ENCODE data around the gene CHKA. TPM values are rescaled to one million over a fixed set of nuclear protein-coding genes. Genes with fewer than 3 reads are reported as not detected.

The CHKA gene
- total and polyA plus RNA-seq, 2 of the 8 experiments (the other 6 are each of a cell fraction or from before 2014, with no cell fraction given) = 61.2 to 86.6 TPM

DNA sequence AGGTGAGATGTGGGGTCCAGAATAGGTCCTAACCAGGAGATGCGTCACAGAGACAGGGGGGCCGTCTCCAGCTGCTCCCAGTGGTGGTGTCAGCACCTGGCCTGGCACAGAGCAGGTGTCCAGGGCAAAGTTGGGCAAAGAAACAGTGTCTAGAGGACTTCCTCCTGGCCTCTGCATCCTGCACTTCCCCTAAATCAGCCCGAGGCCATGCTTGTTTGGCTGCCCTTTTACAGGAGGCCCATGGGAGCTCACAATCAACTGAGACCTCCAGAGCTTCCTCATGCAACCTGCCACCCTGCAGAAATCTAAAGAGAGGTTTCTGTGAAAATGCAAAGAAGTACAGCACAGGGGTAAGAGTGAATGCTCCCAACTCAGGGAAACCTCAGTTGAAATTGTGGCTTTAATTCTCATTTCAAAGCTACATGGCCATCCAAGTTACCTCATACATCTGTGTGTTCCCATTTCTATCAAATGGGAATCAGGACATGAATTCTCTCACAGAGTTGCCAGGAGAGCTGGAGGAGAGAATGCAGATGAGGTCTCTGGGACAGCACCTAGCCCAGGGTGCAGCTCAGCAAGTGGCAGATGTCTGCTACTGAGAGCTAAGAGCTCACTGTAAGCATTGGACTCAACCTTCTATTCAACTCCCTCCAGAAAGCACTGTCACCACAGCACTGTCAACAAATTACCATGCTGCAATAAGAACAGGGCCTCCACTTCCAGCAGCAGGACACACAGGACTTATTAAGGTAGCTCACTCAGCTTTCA is 49.7 kb downstream of the CHKA start:
- no peak overlapping the region for H4K5ac ChIP-seq (ENCODE audit: insufficient read length, low read depth, low read length)
- no peak overlapping the region for H3K14ac ChIP-seq (ENCODE audit: insufficient read length)
- ChIA-PET POLR2A (ENCODE audit: partially characterized antibody) (interaction anchor here (0.6 to 3.1 kb wide), 8 partner anchors 10 to 87 kb away, joined by 3 to 12 read pairs (median 3); no protein-coding TSS in a partner anchor), CTCF (ENCODE audit: partially characterized antibody) (interaction anchor here (0.9 to 1.2 kb wide), 4 partner anchors 30 to 139 kb away, joined by 3 read pairs; no protein-coding TSS in a partner anchor)
- H3K56ac ChIP-seq (replicated peaks; ENCODE audit: insufficient read length, low read depth, low read length) = no peak overlapping the region
- FAIRE-seq = no peak
- H3K4me2 ChIP-seq (ENCODE audit: insufficient read depth in 1 of 2, low read depth in 2 of 2, low read length in 2 of 2) = no peak overlapping the region
- no peak overlapping the region for H4K8ac ChIP-seq (ENCODE audit: extremely low read depth, insufficient read depth, low read length)
- no peaks in the 10 kb centered on the region for H3K23me2 ChIP-seq (ENCODE audit: low read depth, low read length)
- no peak overlapping the region for H3K18ac ChIP-seq (ENCODE audit: extremely low read depth, low read length)
- H3K9ac ChIP-seq (replicated peaks in 1 of 4; ENCODE audit: extremely low read depth in 1 of 4, low read depth in 3 of 4, low read length in 3 of 4) = no peak overlapping the region
- no peak overlapping the region for H3K4ac ChIP-seq (replicated peaks; ENCODE audit: insufficient read length, low read depth, low read length)
- H3K27ac ChIP-seq (ENCODE audit: low read depth, low read length) = no peak overlapping the region
- no peak overlapping the region for H4K91ac ChIP-seq (replicated peaks; ENCODE audit: insufficient read length, low read length)
- H2BK5ac ChIP-seq (ENCODE audit: low read depth, low read length) = no peak overlapping the region
- no peak overlapping the region for H2BK20ac ChIP-seq (ENCODE audit: low read length)
- peaks cover 26 to 85% (median 67%) of the 10 kb centered on the region in 4 experiments for H3K36me3 ChIP-seq (ENCODE audit: control insufficient read depth in 2 of 4, insufficient read depth in 4 of 4, low read length in 3 of 4)
- no peak overlapping the region for H2BK15ac ChIP-seq (ENCODE audit: low read length)
- no peak overlapping the region for H2BK120ac ChIP-seq (replicated peaks; ENCODE audit: low read depth, low read length)
- H3K27me3 ChIP-seq (replicated peaks in 1 of 4; ENCODE audit: control insufficient read depth in 3 of 4, extremely low read depth in 1 of 4, insufficient read depth in 3 of 4, low read length in 3 of 4) = no peaks in the 10 kb centered on the region
- H2AFZ ChIP-seq (ENCODE audit: low read length) = no peak overlapping the region
- no peak overlapping the region for H2BK12ac ChIP-seq (ENCODE audit: low read depth, low read length)
- H4K20me1 ChIP-seq (replicated peaks in 1 of 2; ENCODE audit: control insufficient read depth in 1 of 2, insufficient read depth in 2 of 2, low read length in 2 of 2) = peaks cover 4 to 9% of the 10 kb centered on the region in 2 experiments
- no peaks in the 10 kb centered on the region for H3K9me3 ChIP-seq (ENCODE audit: insufficient read depth in 2 of 2, low read depth in 1 of 2, low read length in 1 of 2)
- DNase-seq (ENCODE audit: low read depth in 1 of 2, low spot score in 2 of 2) = no peak
- no peak overlapping the region for H2AK5ac ChIP-seq (ENCODE audit: low read depth, low read length)
- peaks cover 0 to 11% of the 10 kb centered on the region in 2 experiments; a peak in 2 of 4 replicates for H3K79me2 ChIP-seq (ENCODE audit: control insufficient read depth in 1 of 2, insufficient read depth in 2 of 2, low read length in 2 of 2)
- 91% methylated on average over 3 of the region's 3 CpGs; no CpG with 5 or more reads in 1 of the 2 experiments for whole genome bisulfite sequencing, 2 experiments (ENCODE audit: extremely low coverage in 1 of 2, insufficient coverage in 1 of 2, insufficient read length in 1 of 2, insufficient replicate concordance in 2 of 2, low coverage in 1 of 2, low lambda C conversion rate in 2 of 2, missing lambda C conversion rate in 1 of 2)
- H3K23ac ChIP-seq (ENCODE audit: insufficient read length) = no peak overlapping the region
- H3K4me1 ChIP-seq (replicated peaks in 1 of 4; ENCODE audit: control insufficient read depth in 3 of 4, insufficient read depth in 4 of 4, low read length in 3 of 4) = no peaks in the 10 kb centered on the region
- H3K4me3 ChIP-seq (ENCODE audit: extremely low read depth in 1 of 4, insufficient read depth in 2 of 4, low read depth in 3 of 4, low read length in 4 of 4) = no peak overlapping the region
- peaks cover 11% of the 10 kb centered on the region for H3K79me1 ChIP-seq (ENCODE audit: low read depth, low read length)
- TF ChIP-seq PHF8 (conservative IDR thresholded peaks at IDR 0.05; ENCODE audit: low read depth, low read length) (no peak), EGR1 (IDR thresholded peaks at IDR 0.05; ENCODE audit: borderline replicate concordance, low read depth, low read length) (no peak), GTF2F1 (IDR thresholded peaks at IDR 0.05; ENCODE audit: borderline replicate concordance, low read depth, low read length) (no peak), SP4 (IDR thresholded peaks at IDR 0.05; ENCODE audit: low read length) (no peak), TAF1 (IDR thresholded peaks at IDR 0.05; ENCODE audit: low read depth, low read length) (no peak), FOSL1 (IDR thresholded peaks at IDR 0.05; ENCODE audit: insufficient read depth, low read depth, low read length) (no peak), TEAD4 (IDR thresholded peaks at IDR 0.05; ENCODE audit: low read depth, low read length) (no peak), SIRT6 (IDR thresholded peaks at IDR 0.05; ENCODE audit: low read length) (no peak), CTBP2 (IDR thresholded peaks at IDR 0.05; ENCODE audit: borderline replicate concordance, insufficient read depth, insufficient read length, low read length) (no peak), POLR2A (IDR thresholded peaks at IDR 0.05; ENCODE audit: control extremely low read depth in 1 of 2, low read depth in 2 of 2, low read length in 2 of 2) (no peak), POLR2AphosphoS5 (IDR thresholded peaks at IDR 0.05; ENCODE audit: low read depth, low read length) (no peak)
- TF ChIP-seq, protein P1, sequence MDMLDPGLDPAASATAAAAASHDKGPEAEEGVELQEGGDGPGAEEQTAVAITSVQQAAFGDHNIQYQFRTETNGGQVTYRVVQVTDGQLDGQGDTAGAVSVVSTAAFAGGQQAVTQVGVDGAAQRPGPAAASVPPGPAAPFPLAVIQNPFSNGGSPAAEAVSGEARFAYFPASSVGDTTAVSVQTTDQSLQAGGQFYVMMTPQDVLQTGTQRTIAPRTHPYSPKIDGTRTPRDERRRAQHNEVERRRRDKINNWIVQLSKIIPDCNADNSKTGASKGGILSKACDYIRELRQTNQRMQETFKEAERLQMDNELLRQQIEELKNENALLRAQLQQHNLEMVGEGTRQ (IDR thresholded peaks at IDR 0.05; ENCODE audit: low read length) = no peak

Measured in H1 (cell line).